Activated CD8-positive, alpha-beta T cell treated with anti-CD3 and anti-CD28 coated beads, Interleukin-2, amount 10 ng/mL, durations not matched to agents 7 days and 5 days (primary cell): Measurements from ENCODE around the gene SMTNL2. TPM values are rescaled to one million over a fixed set of nuclear protein-coding genes. Genes with fewer than 3 reads are reported as not detected.
"Not testable (repeated sequence)": the region's sequence is repeated elsewhere in the genome, so short reads cannot be mapped to it uniquely, and the experiment has no call there.

Experiments used
- ATAC-seq: fragments of 150-1000 bp; cut with Tn5 transposase; one replicate; pipeline ENCODE4 v1.10.0; 2021; ENCODE audit warnings: moderate library complexity
- CTCF ChIA-PET: fragments of 350-600 bp; sonication (Branson Sonifier 250); formaldehyde crosslinking; loops from one replicate; lab custom pipeline; 2021; ENCODE audit warnings: antibody characterized with exemption; lab: Charles Lee
- POLR2A ChIA-PET: fragments of 350-600 bp; sonication (Branson Sonifier 250); formaldehyde crosslinking; loops from one replicate; lab custom pipeline; 2021; ENCODE audit warnings: antibody characterized with exemption; lab: Charles Lee
- DNase-seq: peaks from one replicate; pipeline ENCODE4 v3.0.0-alpha.2; 2020
- H3K27ac Mint-ChIP-seq: one replicate; pipeline ENCODE4 v1.8.0; 2021; ENCODE audit warnings: mild to moderate bottlenecking, mixed read lengths
- H3K27me3 Mint-ChIP-seq: one replicate; pipeline ENCODE4 v1.8.0; 2021; ENCODE audit warnings: low read depth, mixed read lengths
- H3K36me3 Mint-ChIP-seq: one replicate; pipeline ENCODE4 v1.8.0; 2021; ENCODE audit warnings: low read depth, mixed read lengths
- H3K4me1 Mint-ChIP-seq: one replicate; pipeline ENCODE4 v1.8.0; 2021; ENCODE audit warnings: low read depth, mixed read lengths
- H3K4me3 Mint-ChIP-seq: one replicate; pipeline ENCODE4 v1.8.0; 2021; ENCODE audit warnings: mild to moderate bottlenecking, mixed read lengths
- H3K9me3 Mint-ChIP-seq: one replicate; pipeline ENCODE4 v1.8.0; 2022; ENCODE audit warnings: mixed read lengths; ENCODE audit not compliant: insufficient read depth
- total RNA-seq, 2 experiments: library from RNA; stranded (reverse); gene quantifications; one replicate each; pipeline ENCODE4 v1.2.3, GENCODE V29; 2021

SMTNL2 gene
- total RNA-seq, 2 experiments from 2014 or later: not detected

GRCh38 chr17:4617090-4617489 lies 32.8 kb downstream of the SMTNL2 start:
- no peak overlapping the region for H3K27ac Mint-ChIP-seq
- H3K9me3 Mint-ChIP-seq: no peaks in the 10 kb centered on the region
- H3K4me3 Mint-ChIP-seq: no peak overlapping the region
- ChIA-PET POLR2A (no interaction called here), CTCF (no interaction called here)
- ATAC-seq (no peak), DNase-seq (no peak)
- no peaks in the 10 kb centered on the region for H3K4me1 Mint-ChIP-seq
- H3K36me3 Mint-ChIP-seq: no peaks in the 10 kb centered on the region
- H3K27me3 Mint-ChIP-seq: peaks cover 10% of the 10 kb centered on the region

- ChIA-PET POLR2A (no interaction called here), CTCF (no interaction called here)
- Mint-ChIP-seq H3K4me1 (no peaks in the 10 kb centered on the region), H3K9me3 (no peaks in the 10 kb centered on the region), H3K36me3 (no peaks in the 10 kb centered on the region), H3K27me3 (peaks cover 10% of the 10 kb centered on the region), H3K27ac (no peak overlapping the region), H3K4me3 (no peak overlapping the region)
- ATAC-seq: no peak
- DNase-seq: no peak
Observed at GRCh38 chr17:4617590-4618351, 33.4 kb downstream of the SMTNL2 start.

GRCh38 chr17:4620531-4621101 lies 36.3 kb downstream of the SMTNL2 start:
- Mint-ChIP-seq H3K27me3 (peaks cover 22% of the 10 kb centered on the region), H3K36me3 (no peaks in the 10 kb centered on the region), H3K4me1 (no peaks in the 10 kb centered on the region), H3K9me3 (no peaks in the 10 kb centered on the region), H3K4me3 (no peak overlapping the region), H3K27ac (no peak overlapping the region)
- ChIA-PET POLR2A (no interaction called here), CTCF (interaction anchor here (1.1 kb wide), 1 partner anchor 54 kb away, joined by 4 read pairs; no protein-coding TSS in a partner anchor)
- no peak for ATAC-seq
- DNase-seq: no peak

GRCh38 chr17:4622375-4622774 lies 38.0 kb downstream of the SMTNL2 start:
- H3K4me3 Mint-ChIP-seq: no peak overlapping the region

GRCh38 chr17:4623249-4623648 lies 38.9 kb downstream of the SMTNL2 start:
- no peaks in the 10 kb centered on the region for H3K36me3 Mint-ChIP-seq
- CTCF ChIA-PET: interaction anchor here (1.3 kb wide), 1 partner anchor 56 kb away, joined by 8 read pairs; no protein-coding TSS in a partner anchor
- POLR2A ChIA-PET: no interaction called here

More at GRCh38 chr17:4622375-4622774, 38.0 kb downstream of the SMTNL2 start:
- Mint-ChIP-seq H3K9me3 (no peaks in the 10 kb centered on the region), H3K27me3 (peaks cover 23% of the 10 kb centered on the region), H3K27ac (no peak overlapping the region), H3K36me3 (no peaks in the 10 kb centered on the region), H3K4me1 (peaks cover 3% of the 10 kb centered on the region)
- CTCF ChIA-PET: interaction anchor here (1.3 kb wide), 1 partner anchor 55 kb away, joined by 8 read pairs; no protein-coding TSS in a partner anchor
- POLR2A ChIA-PET: no interaction called here
- no peak for DNase-seq
- no peak for ATAC-seq

GRCh38 chr17:4624451-4624911 lies 40.2 kb downstream of the SMTNL2 start:
- not testable (repeated sequence) for ATAC-seq
- H3K27me3 Mint-ChIP-seq: peaks cover 24% of the 10 kb centered on the region
- CTCF ChIA-PET: interaction anchor here (1.1 to 4.2 kb wide), 9 partner anchors 26 to 275 kb away, joined by 3 to 67 read pairs (median 3); partner anchors contain the start of gene C17orf107

More at GRCh38 chr17:4623249-4623648, 38.9 kb downstream of the SMTNL2 start:
- no peak for DNase-seq
- Mint-ChIP-seq H3K4me3 (no peak overlapping the region), H3K9me3 (no peaks in the 10 kb centered on the region), H3K4me1 (peaks cover 3% of the 10 kb centered on the region), H3K27me3 (peaks cover 24% of the 10 kb centered on the region), H3K27ac (no peak overlapping the region)
- ATAC-seq: no peak

GRCh38 chr17:4625181-4625617 lies 40.9 kb downstream of the SMTNL2 start:
- Mint-ChIP-seq H3K36me3 (no peaks in the 10 kb centered on the region), H3K9me3 (no peaks in the 10 kb centered on the region), H3K4me3 (no peak overlapping the region), H3K27me3 (peaks cover 24% of the 10 kb centered on the region), H3K27ac (no peak overlapping the region), H3K4me1 (peaks cover 3% of the 10 kb centered on the region)
- DNase-seq (no peak), ATAC-seq (no peak)
- ChIA-PET CTCF (interaction anchor here (1.1 to 4.2 kb wide), 12 partner anchors 26 to 374 kb away, joined by 3 to 67 read pairs (median 3); partner anchors contain the start of genes C17orf107 and SPNS3), POLR2A (interaction anchor here (0.6 kb wide), 1 partner anchor 59 kb away, joined by 3 read pairs; no protein-coding TSS in a partner anchor)

More at GRCh38 chr17:4624451-4624911, 40.2 kb downstream of the SMTNL2 start:
- POLR2A ChIA-PET, H3K4me1 Mint-ChIP-seq, H3K27ac Mint-ChIP-seq, H3K4me3 Mint-ChIP-seq, H3K9me3 Mint-ChIP-seq, H3K36me3 Mint-ChIP-seq, DNase-seq: not testable (repeated sequence)

GRCh38 chr17:4626734-4627256 lies 42.5 kb downstream of the SMTNL2 start:
- Mint-ChIP-seq H3K36me3 (no peaks in the 10 kb centered on the region), H3K27me3 (peaks cover 24% of the 10 kb centered on the region), H3K9me3 (no peaks in the 10 kb centered on the region), H3K4me1 (peaks cover 3% of the 10 kb centered on the region), H3K27ac (no peak overlapping the region), H3K4me3 (no peak overlapping the region)
- ChIA-PET CTCF (interaction anchor here (0.6 to 4.2 kb wide), 12 partner anchors 10 to 263 kb away, joined by 3 to 67 read pairs (median 4); partner anchors contain the start of gene SPNS3), POLR2A (no interaction called here)
- DNase-seq: no peak
- ATAC-seq: no peak

- no peaks in the 10 kb centered on the region for H3K36me3 Mint-ChIP-seq
- ChIA-PET CTCF (no interaction called here), POLR2A (no interaction called here)
- H3K9me3 Mint-ChIP-seq: no peaks in the 10 kb centered on the region
- peaks cover 10% of the 10 kb centered on the region for H3K4me1 Mint-ChIP-seq
- H3K27ac Mint-ChIP-seq: no peak overlapping the region
- no peak for ATAC-seq
- peaks cover 31% of the 10 kb centered on the region for H3K27me3 Mint-ChIP-seq
- DNase-seq: no peak
- no peak overlapping the region for H3K4me3 Mint-ChIP-seq
Observed at GRCh38 chr17:4631431-4631830, 47.1 kb downstream of the SMTNL2 start.

- no peak overlapping the region for H3K4me3 Mint-ChIP-seq
- peaks cover 15% of the 10 kb centered on the region for H3K4me1 Mint-ChIP-seq
- POLR2A ChIA-PET: interaction anchor here (0.6 kb wide), 1 partner anchor 26 kb away, joined by 3 read pairs; no protein-coding TSS in a partner anchor
- no peaks in the 10 kb centered on the region for H3K9me3 Mint-ChIP-seq
- peaks cover 32% of the 10 kb centered on the region for H3K27me3 Mint-ChIP-seq
- CTCF ChIA-PET: interaction anchor here (1.3 kb wide), 1 partner anchor 211 kb away, joined by 3 read pairs; no protein-coding TSS in a partner anchor
- H3K27ac Mint-ChIP-seq: no peak overlapping the region
- ATAC-seq: no peak
- no peaks in the 10 kb centered on the region for H3K36me3 Mint-ChIP-seq
- no peak for DNase-seq
Observed at GRCh38 chr17:4631836-4632580, 47.7 kb downstream of the SMTNL2 start.

GRCh38 chr17:4632581-4632920 lies 48.2 kb downstream of the SMTNL2 start:
- Mint-ChIP-seq H3K4me3 (no peak overlapping the region), H3K27me3 (peaks cover 28% of the 10 kb centered on the region), H3K4me1 (peaks cover 15% of the 10 kb centered on the region), H3K9me3 (no peaks in the 10 kb centered on the region), H3K36me3 (no peaks in the 10 kb centered on the region), H3K27ac (no peak overlapping the region)
- CTCF ChIA-PET: interaction anchor here (1.3 kb wide), 1 partner anchor 212 kb away, joined by 3 read pairs; no protein-coding TSS in a partner anchor
- POLR2A ChIA-PET: interaction anchor here (0.6 kb wide), 1 partner anchor 26 kb away, joined by 3 read pairs; no protein-coding TSS in a partner anchor
- ATAC-seq (no peak), DNase-seq (no peak)
